Nephron progenitor cell (in vitro differentiated cells): ENCODE data around the gene RIPOR3.

Source experiments
- DNase-seq: peaks from one replicate; pipeline ENCODE4 v3.0.0; 2021
- H3K27ac Mint-ChIP-seq: 2 replicates; pipeline ENCODE4 v1.8.0; 2021; ENCODE audit warnings: mild to moderate bottlenecking, moderate library complexity, mixed read lengths
- H3K27me3 Mint-ChIP-seq: 2 replicates; pipeline ENCODE4 v1.8.0; 2021; ENCODE audit warnings: mild to moderate bottlenecking, low read depth, mixed read lengths; ENCODE audit not compliant: poor library complexity
- H3K36me3 Mint-ChIP-seq: 2 replicates; pipeline ENCODE4 v1.8.0; 2021; ENCODE audit warnings: low read depth, mixed read lengths
- H3K4me1 Mint-ChIP-seq: 2 replicates; pipeline ENCODE4 v1.8.0; 2021; ENCODE audit warnings: mixed read lengths
- H3K4me3 Mint-ChIP-seq: 2 replicates; pipeline ENCODE4 v1.8.0; 2021; ENCODE audit warnings: mild to moderate bottlenecking, moderate library complexity, mixed read lengths
- H3K9me3 Mint-ChIP-seq: 2 replicates; pipeline ENCODE4 v1.8.0; 2021; ENCODE audit warnings: mild to moderate bottlenecking, moderate library complexity, mixed read lengths
- TF ChIP-seq, protein P1 (sequence below): fragments of 200-600 bp; sonication (generic); IDR thresholded peaks from 2 replicates; pipeline ENCODE4 v1.5.0; 2021; ENCODE audit warnings: antibody characterized with exemption

RIPOR3 gene

DNA sequence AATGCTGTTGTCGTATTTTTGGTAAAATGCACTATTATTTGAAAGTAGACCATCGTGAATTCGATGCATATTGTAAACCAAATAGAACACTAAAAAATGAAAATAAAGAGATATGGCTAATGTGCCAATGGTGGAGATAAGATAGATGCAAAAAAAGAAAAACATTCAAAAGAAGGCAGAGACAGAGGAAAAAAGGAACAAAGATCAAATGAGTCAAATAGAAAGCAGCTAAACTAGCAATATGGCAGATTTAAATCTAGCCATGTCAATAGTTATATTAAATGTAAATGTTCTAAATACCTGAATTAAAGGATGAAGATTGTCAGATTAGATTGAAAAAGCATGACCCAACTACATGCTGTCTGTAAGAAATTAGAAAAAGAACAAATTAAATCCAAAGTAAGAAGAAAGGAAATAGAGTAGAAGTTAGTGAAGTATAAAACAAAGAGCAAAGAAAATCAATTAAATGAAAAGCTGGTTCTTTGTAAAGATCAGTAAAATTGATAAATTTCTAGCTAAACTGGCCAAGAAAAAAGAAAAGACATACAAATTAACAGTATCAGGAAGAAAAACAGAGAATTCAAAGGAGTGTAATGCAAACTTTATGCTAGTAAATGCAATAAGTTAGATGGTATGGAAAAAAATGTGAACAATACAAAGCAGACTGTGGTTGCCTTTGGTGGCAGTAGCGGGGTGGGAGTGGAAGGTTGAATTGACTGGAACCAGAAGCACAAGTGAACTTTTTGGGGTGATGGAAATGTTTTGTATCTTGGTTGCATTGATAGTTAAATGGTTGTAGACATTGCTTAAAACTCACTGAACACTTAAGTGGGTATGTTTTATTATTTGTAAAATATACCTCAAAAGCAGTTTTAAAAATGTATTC is 136.4 kb downstream of the RIPOR3 start:
- H3K27me3 Mint-ChIP-seq: peaks cover 4% of the 10 kb centered on the region
- H3K4me1 Mint-ChIP-seq: peaks cover 16% of the 10 kb centered on the region
- peaks cover 3% of the 10 kb centered on the region for H3K9me3 Mint-ChIP-seq
- no peak overlapping the region for H3K4me3 Mint-ChIP-seq
- DNase-seq: no peak
- no peak overlapping the region for H3K27ac Mint-ChIP-seq
- peaks cover 27% of the 10 kb centered on the region for H3K36me3 Mint-ChIP-seq
- TF ChIP-seq, protein P1, sequence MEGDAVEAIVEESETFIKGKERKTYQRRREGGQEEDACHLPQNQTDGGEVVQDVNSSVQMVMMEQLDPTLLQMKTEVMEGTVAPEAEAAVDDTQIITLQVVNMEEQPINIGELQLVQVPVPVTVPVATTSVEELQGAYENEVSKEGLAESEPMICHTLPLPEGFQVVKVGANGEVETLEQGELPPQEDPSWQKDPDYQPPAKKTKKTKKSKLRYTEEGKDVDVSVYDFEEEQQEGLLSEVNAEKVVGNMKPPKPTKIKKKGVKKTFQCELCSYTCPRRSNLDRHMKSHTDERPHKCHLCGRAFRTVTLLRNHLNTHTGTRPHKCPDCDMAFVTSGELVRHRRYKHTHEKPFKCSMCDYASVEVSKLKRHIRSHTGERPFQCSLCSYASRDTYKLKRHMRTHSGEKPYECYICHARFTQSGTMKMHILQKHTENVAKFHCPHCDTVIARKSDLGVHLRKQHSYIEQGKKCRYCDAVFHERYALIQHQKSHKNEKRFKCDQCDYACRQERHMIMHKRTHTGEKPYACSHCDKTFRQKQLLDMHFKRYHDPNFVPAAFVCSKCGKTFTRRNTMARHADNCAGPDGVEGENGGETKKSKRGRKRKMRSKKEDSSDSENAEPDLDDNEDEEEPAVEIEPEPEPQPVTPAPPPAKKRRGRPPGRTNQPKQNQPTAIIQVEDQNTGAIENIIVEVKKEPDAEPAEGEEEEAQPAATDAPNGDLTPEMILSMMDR: no peak

GRCh38 chr20:50552979-50553378 is 138.4 kb downstream of the RIPOR3 start:
- Mint-ChIP-seq H3K4me1 (peaks cover 4% of the 10 kb centered on the region), H3K27ac (no peak overlapping the region), H3K9me3 (no peaks in the 10 kb centered on the region), H3K4me3 (no peak overlapping the region), H3K36me3 (peaks cover 9% of the 10 kb centered on the region), H3K27me3 (no peaks in the 10 kb centered on the region)
- DNase-seq: no peak
- TF ChIP-seq, protein P1: no peak

DNA sequence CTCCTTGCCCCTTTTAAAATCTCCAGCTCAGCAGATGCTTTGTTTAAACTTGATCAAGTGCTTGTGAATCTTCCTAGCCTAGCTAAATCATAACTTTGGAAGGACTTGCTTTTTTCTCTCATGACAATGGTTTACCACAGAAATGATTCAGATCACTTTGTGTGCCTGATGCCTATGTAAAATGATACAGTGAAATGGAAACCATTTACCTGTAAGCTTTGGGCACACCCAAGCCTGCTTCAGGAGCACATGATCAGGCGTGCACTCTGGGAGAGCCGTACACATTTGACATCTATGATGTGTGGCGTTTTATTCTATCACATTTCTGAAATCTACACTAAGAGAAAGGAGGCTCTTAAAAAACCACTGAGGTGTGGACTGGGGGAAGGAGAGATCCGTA is 140.1 kb downstream of the RIPOR3 start:
- peak overlapping the region; percentile 10 for H3K27ac Mint-ChIP-seq
- peaks cover 9% of the 10 kb centered on the region for H3K4me1 Mint-ChIP-seq
- H3K27me3 Mint-ChIP-seq: no peaks in the 10 kb centered on the region
- TF ChIP-seq, protein P1: no peak
- no peak overlapping the region for H3K4me3 Mint-ChIP-seq
- H3K36me3 Mint-ChIP-seq: peaks cover 7% of the 10 kb centered on the region
- DNase-seq: no peak
- H3K9me3 Mint-ChIP-seq: no peaks in the 10 kb centered on the region

DNA sequence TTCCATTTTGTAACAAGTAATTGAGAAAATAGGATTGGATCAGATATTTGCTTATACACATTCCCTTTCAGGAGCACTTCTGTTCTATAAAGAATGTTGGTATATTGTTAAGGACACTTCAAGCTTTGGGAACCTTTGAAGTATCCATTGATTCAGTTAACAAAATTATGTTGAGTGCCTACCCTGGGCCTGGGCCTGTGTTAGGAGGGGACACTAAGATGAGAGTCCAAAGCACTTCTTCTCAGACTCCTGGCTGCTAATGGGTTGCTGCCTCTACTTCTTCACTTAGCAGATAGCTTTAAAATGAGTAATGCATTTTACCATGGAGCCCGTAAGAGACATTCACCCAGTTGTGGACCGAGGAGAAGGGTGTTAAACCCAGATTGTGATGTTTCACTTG is 140.8 kb downstream of the RIPOR3 start:
- Mint-ChIP-seq H3K4me1 (peaks cover 14% of the 10 kb centered on the region), H3K27me3 (no peaks in the 10 kb centered on the region), H3K9me3 (no peaks in the 10 kb centered on the region), H3K4me3 (no peak overlapping the region), H3K27ac (peak overlapping the region; percentile 65), H3K36me3 (peaks cover 8% of the 10 kb centered on the region)
- no peak for DNase-seq
- TF ChIP-seq, protein P1: no peak

DNA sequence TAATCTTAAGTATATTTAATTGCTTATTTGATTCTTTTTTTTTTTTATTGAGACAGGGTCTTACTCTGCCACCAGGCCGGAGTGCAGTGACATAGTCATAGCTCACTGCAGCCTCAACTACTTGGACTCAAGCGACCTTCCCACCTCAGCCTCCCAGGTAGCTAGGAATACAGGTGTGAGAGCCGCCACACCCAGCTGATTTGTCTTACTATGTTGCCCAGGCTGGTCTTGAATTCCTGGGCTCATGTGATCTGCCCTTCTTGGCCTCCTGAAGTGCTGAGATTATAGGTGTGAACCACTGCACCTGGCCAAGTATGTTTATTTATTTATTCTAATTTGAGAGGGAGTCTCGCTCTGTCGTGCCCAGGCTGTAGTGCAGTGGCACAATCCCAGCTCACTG is 142.9 kb downstream of the RIPOR3 start:
- no peak for DNase-seq
- Mint-ChIP-seq H3K27me3 (peaks cover 2% of the 10 kb centered on the region), H3K36me3 (peaks cover 14% of the 10 kb centered on the region), H3K9me3 (no peaks in the 10 kb centered on the region), H3K4me3 (no peak overlapping the region), H3K4me1 (peaks cover 14% of the 10 kb centered on the region), H3K27ac (peak overlapping the region; percentile 89)
- TF ChIP-seq, protein P1: no peak

DNA sequence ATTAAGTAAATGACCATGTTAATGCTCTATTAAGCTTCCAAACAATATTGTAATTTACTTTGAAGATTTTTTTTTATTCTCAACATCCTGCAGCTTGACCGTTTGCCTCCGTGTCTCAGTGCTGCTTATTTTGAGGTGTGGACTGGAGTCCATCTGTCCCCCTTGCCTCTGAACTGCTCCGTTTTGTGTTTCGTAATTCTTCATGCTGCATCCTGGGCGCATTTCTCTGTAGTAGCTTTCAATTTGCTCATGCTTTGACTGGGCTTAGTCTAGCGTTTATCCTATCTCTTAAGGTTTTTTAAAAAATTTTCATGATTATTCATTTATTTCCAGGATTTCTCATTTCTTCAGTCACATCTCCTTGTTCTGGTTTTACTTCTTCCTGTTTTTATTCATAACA is 143.4 kb downstream of the RIPOR3 start:
- H3K4me1 Mint-ChIP-seq: peaks cover 14% of the 10 kb centered on the region
- TF ChIP-seq, protein P1: no peak
- peaks cover 17% of the 10 kb centered on the region for H3K36me3 Mint-ChIP-seq
- DNase-seq: no peak
- H3K27ac Mint-ChIP-seq: peak overlapping the region; percentile 89
- H3K4me3 Mint-ChIP-seq: no peak overlapping the region
- no peaks in the 10 kb centered on the region for H3K9me3 Mint-ChIP-seq
- H3K27me3 Mint-ChIP-seq: peaks cover 3% of the 10 kb centered on the region
